Brain pericyte (primary cell): ENCODE data around the gene RNF222.
"Not testable (repeated sequence)": the region's sequence is repeated elsewhere in the genome, so short reads cannot be mapped to it uniquely, and the experiment has no call there.

Source experiments
- DNase-seq: peaks from one replicate; pipeline ENCODE4 v3.0.0-alpha.2; 2012; ENCODE audit warnings: low read depth, low spot score

RNF222 gene

DNA sequence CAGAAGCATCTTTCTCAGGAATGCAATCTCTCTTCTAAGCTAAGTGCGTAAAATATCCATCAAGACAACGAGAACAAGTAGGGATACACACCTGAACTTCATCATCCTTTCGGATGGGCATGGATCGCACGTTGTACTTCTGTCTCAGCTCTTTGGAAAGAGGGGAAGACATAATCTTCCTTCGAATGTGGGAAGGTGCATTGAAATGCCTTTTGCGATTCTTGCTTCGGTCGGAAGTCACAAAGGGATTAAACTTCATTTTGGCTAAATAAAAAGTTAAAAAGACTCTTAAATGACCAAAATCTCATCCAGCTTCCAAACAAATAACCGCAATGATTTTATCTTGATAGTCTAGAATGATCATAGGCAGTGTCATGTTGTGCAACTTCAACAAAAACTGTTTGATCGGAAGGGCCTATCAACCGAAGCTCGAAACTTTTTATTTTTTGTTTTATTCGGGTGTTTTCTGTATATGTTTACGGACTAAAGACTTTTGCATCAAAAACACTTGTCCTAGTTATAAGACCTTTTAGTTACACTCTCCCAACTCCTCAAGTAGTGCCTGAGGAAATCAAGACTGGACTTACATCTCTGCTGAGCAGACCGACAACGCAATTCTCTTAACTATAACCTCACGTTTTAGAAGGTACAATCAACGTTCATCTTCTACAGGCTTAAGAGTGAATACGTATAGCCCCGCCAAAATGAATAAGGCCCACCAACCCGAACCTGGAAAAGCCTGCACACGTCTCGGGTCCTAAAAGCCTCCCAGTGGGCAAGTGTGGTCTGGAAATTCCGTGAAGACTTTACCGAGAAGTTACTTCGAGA lies 15.4 kb downstream of the RNF222 start:
- DNase-seq = no peak

DNA sequence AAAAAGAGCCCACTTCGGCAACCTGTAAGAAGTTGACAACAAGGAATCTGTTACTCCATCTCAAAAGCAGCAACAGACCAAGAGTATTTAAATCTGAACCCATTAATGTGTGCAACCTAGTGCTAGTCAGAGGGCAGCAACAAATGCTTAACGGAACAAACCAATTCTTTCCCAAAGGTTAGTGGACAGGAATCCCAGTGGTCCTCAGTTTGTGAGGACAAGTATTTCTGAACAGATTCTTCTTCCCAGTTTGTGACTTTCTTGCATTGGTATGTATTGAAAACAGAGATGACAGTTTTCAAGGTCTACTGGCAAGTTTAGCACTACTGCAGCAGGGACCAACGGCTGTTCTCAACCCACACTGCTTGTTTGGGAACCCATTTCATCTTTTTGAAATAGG lies 17.6 kb downstream of the RNF222 start:
- DNase-seq = no peak

DNA sequence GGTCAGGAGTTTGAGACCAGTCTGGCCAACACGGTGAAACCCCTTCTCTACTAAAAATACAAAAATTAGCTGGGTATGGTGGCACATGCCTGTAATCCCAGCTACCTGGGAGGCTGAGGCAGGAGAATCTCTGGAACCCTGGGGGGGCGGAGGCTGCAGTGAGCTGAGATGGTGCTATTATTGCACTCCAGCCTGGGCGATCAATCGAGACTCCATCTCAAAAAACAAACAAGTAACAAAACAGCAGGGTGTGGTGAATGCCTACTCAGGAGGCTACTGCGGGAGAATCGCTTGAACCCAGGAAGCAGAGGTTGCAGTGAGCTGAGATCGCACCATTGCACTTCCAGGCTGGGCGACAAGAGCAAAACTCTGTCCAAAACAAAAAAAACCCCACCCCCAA lies 19.5 kb downstream of the RNF222 start:
- not testable (repeated sequence) for DNase-seq

DNA sequence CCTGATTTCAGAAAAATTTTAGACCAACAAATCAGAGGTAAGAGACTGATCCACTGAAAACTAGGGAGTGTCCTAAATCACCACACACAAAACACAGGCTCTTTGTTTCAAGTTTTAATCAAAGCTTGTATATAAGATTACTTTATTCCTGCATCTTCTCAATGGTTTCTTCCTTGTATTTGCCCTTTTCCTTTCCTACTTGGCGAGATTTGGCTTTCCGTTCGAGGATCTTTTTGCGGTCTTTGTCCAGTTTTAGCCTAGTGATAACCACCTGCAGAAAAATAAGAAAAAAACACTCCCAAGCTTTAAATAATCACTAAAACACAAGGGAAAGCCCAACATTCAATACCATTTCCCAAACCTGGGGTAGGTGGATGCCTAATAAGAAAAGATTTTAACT lies 20.2 kb downstream of the RNF222 start:
- no peak for DNase-seq

DNA sequence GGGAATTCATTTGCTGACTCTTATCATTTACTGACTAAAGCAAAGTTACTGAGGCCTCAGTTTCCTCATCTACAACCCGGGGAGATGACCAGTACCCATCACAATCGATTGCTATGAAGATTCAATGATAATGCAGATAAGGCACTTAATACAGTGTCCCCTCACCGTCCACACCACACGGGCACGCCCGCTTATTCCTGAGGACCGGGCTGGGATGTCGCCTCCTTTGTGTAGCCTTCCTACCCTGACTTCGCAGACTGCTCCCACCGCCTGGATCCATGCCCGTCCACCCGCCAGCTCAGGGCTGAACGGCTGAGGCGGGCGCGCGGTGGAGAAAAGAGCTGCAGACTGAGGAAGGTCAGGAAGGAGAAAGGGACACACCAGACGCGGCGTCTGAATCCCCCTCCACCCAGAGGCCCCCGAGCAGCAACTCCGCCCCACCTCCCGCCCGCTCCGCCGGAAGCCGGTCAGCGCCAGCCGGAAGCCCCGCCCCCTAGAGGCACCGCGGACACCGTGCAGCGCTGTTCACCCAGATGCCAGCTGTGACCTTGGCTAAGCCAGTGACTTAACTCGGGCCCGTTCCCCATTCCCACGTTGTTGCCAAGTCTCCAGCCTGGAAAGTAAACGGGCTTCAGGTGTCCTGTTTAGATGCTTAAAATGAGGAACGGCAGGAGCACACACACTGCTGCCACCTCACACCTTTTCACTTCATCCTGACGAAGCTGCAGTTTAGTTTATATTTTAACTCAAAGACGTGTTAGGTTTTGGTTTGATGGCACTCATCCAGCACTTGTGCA lies 21.2 kb downstream of the RNF222 start, which contains the start of gene KRABD2:
TSS of gene KRABD2 (minus strand) at position 434 of the 797 bp plus-strand sequence.
- peak; percentile 54 for DNase-seq

DNA sequence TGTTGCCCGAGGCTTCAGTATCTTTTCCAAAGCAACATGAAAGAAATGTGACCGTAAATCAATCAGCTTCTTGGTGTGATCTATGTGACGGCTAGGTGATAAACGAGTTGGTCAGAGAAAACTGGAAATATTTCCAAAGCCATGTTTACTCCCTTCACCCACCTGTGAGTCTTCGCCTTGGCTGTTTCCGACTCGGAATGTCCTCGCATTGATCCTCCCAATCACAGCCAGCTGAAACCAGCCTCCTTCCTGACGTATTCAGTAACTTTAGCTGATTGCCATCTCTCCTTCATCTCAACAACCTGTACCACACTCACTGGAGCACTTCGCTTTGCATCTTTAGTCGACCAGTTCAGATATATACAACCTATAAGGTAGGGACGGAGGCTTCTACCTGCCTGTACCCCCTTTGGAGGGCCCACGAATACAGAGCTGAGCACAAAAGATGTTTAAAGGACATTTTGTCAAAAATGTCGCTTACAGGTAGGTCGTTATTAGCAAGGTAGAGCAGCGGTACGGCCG lies 21.8 kb downstream of the RNF222 start:
- DNase-seq = no peak

DNA sequence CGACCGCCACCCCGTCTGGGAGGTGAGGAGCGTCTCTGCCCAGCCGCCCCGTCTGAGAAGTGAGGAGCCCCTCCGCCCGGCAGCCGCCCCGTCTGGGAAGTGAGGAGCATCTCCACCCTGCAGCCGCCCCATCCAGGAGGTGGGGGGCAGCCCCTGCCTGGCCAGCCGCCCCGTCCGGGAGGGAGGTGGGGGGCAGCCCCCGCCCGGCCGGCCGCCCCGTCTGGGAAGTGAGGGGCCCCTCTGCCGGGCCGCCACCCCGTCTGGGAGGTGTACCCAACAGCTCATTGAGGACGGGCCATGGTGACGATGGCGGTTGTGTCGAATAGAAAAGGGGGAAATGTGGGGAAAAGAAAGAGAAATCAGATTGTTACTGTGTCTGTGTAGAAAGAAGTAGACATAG lies 23.8 kb downstream of the RNF222 start:
- DNase-seq = not testable (repeated sequence)

DNA sequence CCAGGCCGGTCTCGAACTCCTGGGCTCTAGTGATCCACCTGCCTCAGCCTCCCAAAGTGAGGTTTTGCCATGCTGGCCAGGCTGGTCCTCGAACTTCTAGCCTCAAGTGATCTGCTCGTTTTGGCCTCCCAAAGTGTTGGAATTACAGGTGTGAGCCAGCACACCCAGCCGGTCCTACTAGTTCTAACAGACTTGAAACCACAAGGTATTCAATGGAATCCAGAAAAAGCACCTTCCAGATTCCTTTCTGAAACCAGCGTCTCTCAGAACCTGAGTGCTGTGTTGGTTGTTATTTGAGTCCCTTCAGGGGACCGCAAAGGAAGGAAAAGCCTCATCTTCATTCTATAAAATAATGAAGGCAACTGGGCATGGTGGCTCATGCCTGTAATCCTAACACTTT lies 25.2 kb downstream of the RNF222 start:
- no peak for DNase-seq

DNA sequence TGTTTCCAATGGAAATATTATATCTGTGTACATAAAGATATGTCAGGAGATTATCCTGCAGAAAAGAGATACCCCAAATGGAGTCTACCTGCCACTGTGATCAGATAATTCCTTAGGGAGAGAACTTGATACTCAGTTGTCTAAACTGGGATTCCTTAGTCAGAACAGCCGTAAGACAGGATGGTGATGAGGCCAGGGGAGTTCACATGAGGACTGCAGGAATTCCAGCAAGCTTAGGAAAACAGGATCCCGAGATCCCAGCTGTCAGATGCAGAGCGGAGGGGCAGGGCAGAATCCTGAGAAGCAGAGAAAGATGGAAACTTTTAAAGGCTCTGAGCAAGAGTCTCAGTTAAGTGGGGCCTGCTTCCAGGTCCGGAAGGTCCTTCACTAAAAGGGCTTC lies 25.8 kb downstream of the RNF222 start:
- DNase-seq = no peak

DNA sequence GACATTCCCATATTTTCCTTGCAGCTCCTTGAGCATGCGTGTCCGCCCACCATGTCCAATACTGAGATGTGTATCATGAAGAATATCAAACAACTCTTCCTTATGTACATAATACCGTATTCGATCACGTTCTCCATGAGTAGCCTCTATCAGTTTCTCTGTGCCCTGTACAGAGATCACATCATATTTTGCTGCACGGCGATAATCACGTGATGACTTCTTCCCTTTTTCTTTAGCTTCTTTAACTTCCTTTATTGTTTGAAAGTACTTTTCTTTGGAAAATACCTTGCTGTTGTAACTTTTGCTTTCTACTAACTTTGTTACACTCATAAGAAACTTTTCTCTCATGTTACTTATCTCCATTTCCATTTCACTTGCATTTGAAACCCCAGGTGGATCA lies 27.7 kb downstream of the RNF222 start:
- no peak for DNase-seq

DNA sequence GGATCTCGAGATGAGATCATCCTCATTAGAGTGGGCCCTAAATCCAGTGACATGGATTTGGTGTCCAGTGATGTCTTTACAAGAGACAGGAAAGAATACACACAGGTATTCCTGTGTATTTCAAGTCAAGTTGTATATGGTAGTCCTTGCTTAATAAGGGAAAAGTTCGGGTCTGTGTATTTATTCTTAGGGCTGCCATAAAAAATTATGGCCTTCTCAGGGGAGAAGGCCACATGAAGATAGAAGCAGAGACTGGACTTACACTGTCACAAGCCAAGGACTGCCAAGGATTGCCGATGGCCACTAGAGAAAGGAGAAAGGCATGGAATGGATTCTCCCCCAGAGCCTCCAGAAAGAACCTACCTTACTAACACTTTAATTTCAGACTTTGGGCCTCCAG lies 29.4 kb downstream of the RNF222 start:
- no peak for DNase-seq

DNA sequence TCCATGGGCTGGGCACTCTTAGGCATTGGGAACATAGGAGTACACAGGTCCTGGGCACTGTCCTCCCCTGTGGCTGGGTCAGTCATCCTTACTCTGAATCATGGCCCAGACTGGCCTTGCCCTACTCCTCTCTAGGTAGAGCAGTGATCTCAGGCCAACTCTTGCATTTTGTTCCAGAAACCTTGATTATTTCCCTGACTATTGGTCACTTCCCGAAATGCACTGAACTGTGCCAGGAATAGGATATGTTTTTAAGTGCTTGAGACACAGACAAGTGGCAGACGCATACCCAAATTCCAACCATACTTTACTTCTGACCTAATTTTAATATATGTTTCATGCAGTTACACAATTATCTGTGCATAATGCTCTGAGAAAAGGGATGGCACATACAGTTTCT lies 31.4 kb downstream of the RNF222 start:
- no peak for DNase-seq

DNA sequence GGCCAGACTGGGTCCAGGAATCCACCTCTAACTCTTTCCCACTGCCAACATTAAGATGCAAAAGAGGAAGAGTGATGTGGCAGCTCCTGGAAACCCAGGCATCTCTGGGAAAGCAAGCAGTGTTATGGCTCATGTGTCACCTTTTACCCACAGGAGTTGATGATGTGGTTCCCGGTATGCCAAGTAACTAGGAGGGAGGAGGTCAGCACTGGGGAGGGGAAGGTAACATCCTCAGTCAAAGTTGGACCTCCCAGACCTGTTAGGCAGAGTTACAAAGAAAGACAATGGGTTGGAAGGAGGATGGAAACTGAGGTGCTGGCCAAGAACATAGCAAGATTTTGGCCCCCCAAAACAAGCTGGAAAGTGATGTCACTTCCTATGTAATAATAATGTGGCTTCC lies 32.5 kb downstream of the RNF222 start:
- no peak for DNase-seq

DNA sequence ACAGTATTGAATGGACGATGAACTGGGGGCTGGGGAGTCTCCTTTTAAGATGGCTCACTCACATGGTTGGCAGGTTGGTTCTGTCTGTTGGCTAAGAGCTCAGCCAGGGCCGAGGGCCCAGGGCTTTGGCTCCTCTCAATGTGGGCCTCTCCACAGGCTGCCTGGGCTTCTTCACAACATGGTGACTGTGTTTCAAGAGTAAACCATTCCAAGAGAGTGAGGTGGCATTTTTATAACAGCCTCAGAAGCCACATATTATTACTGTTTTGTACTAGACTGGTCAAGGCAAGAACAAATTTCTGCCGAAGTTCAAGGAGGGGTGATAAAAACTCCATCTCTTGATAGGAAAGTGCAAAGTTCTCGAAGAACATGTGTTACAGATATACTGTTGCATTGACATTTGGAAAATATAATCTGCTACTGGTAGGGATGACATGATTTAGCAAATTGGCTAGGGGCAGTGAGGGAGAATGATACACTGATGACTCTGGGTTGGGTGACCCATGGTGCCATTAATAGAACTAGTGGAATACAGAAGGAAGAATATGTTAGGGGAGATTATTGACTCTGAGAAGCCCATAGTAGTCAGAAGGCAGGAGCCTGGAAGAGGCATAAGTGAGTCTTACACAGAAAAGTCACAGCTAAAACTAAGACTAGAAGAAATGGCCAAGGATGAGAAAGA lies 34.8 kb downstream of the RNF222 start:
- DNase-seq = no peak

DNA sequence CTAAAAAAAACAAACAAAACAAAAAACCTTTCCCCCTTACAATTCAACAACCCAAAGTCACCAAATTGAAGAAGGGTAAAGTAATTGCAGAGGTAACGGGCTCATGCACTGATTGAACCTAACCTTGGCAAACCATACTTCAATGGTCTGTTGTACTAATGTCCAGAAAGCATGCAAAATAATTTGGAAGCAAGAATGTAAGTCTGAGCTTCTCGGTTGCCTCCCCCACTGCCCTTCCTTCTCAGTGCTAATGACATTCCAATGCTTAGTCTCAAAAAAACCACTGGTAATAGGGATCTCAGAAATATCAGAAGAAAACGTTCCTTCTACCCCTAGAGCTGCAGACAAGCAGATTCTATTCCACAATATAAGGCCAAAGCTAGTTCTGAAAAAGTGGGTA lies 36.9 kb downstream of the RNF222 start:
- DNase-seq = no peak

DNA sequence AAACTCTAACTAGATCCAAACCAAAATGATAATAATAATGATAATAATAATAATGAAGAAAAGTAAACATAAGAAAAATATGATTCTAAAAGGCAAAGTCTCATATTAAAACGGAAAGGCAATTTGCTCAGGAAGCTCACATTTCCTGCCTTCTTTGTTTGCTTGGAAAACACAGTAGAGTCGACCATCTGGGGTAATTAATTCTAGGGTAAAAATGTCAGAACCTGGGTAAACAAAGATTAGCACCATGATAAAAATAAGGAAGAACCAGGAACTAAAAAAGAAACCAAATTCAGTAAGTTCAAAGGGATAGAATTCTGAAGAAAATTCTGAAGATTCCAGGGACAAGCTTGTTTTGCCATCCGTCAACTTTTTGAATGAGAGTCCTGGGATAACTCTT lies 37.4 kb downstream of the RNF222 start:
- DNase-seq = no peak

DNA sequence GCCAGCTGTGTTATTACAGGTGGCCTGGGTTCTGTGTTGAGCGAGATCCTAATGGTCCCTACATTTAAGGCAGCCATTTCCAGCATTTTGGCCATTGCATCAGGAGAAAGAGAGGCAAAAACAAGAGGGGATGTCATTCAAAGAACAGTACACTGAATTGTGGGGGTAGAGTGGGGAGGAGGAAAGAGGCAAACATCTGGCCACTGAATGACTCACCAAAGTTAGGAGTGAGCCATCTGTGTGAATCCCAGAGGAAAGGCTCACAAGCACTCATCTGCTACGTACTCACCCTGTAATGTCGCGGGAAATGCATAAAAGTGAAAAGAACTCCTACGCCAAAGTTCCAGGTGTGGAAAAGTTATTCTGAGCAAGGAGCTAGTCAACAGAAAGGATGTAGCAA lies 37.9 kb downstream of the RNF222 start:
- no peak for DNase-seq

DNA sequence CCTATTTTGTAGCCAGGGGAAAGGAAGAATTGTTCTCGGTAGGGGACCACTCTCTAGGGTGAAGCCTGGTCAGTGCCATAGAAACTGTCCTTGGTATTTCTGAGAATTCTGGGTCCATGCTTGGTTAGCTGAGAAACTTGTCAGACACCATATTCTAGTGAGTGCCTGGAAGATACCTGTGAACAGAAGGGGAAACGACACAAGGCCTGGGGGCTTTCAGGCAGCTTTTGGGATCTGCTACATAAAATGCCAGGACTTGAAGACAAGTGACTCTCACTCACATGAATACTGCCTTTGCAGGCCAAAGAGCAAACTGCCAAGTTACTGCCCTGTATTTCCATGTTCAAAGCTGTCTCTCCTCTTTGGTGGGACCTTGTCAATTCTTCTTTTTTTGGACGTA lies 39.7 kb downstream of the RNF222 start:
- no peak for DNase-seq

DNA sequence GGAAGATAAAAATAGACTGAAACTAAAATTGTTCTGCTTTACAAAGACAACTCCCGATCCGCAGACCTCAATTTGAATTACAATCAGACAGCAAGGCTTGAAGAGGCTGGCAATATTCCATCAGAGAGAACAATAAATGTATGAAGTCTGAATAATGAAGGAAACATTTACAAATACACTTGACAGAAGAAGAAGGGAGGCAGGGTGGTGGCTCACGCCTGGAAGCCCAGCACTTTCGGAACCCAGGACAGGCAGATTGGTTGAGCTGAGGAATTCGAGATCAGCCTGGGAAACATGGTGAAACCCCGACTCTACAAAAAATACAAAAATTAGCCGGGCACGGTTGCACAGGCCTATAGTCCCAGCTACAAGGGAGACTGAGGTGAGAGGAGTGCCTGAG lies 43.4 kb downstream of the RNF222 start:
- DNase-seq = no peak

DNA sequence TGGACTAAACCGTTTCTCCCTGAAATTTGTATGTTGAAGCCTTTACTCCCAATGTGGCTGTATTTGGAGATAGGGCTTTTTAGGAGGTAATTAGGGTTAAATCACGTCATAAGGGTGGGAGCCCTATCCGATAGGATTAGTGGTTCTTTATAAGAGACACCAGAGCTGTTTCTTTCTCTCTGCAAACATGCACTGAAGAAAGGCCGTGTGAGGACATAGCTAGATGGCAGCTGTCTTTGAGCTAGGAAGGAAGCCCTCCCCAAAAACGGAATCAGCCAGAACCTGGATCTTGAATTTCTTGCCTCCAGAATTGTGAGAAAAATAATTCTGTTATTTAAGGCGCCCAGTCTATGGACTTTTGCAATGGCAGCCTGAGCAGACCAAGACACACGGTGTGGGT lies 43.9 kb downstream of the RNF222 start:
- no peak for DNase-seq

DNA sequence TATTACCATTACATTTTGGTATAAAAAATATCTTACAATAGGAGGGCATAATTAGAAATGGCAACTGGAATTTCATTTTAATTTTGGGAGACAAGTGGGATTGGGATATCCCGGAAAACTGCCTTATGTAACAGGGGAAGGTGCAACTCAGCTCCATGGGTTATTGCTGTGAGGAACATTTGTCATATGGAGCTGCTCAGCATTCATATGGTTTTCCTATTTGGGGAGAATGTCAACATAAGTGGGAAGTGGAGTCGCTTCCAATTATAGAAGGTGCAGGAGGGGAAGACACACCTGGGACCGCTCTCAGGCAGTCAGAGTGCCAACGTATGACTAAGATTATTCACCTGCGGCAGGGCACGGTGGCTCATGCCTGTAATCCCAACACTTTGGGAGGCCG lies 47.3 kb downstream of the RNF222 start:
- DNase-seq = no peak

DNA sequence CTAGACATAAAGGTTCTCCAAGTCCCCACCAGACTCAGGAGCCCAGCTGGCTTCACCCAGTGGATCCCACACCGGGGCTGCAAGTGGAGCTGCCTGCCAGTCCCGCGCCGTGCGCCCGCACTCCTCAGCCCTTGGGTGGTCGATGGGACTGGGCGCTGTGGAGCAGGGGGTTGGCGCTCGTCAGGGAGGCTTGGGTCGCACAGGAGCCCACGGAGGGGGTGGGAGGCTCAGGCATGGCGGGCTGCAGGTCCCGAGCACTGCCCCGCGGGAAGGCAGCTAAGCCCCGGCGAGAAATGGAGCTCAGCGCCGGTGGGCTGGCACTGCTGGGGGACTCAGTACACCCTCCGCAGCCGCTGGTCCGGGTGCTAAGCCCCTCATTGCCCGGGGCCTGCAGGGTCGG lies 50.6 kb downstream of the RNF222 start:
- DNase-seq = not testable (repeated sequence)
